Ovary (tissue), 9 donors: ENCODE data around the gene TRAF2. TPM values are rescaled to one million over a fixed set of nuclear protein-coding genes. Genes with fewer than 3 reads are reported as not detected.

Experiments used
- DNase-seq, 5 donors: peaks; one replicate each; pipeline ENCODE4 v3.0.0-alpha.2; 2019 to 2020
- H3K27ac ChIP-seq, 2 donors: fragments of 200-600 bp; one replicate each; pipeline versions ENCODE4 v1.5.1 to v1.8.0; 2019 to 2022
- H3K27me3 ChIP-seq: fragments of 200-600 bp; one replicate; pipeline ENCODE4 v1.8.0; 2022
- H3K36me3 ChIP-seq: fragments of 200-600 bp; sonication (generic); one replicate; pipeline ENCODE4 v1.5.1; 2019
- H3K4me1 ChIP-seq: one replicate; pipeline ENCODE4 v1.8.1; 2013; ENCODE audit warnings: mild to moderate bottlenecking, moderate library complexity; ENCODE audit not compliant: insufficient read depth
- H3K4me3 ChIP-seq: fragments of 200-600 bp; sonication (generic); one replicate; pipeline ENCODE4 v1.5.1; 2017
- H3K9me3 ChIP-seq, 2 donors: fragments of 200-600 bp in 1 of 2; sonication (generic) in 1 of 2; one replicate each; pipeline versions ENCODE4 v1.5.1 to v1.8.1; 2013 to 2019; ENCODE audit warnings: mild to moderate bottlenecking in 1 of 2, moderate library complexity in 1 of 2
- EP300 ChIP-seq: sonication (generic); formaldehyde crosslinking; IDR thresholded peaks from one replicate; pipeline ENCODE4 v1.6.1; 2017; ENCODE audit warnings: antibody characterized with exemption
- POLR2A ChIP-seq: fragments of 450-650 bp; IDR thresholded peaks from one replicate; pipeline ENCODE4 v1.6.1; 2017; ENCODE audit warnings: antibody characterized with exemption, mild to moderate bottlenecking, moderate library complexity
- WGBS, 3 donors: extraction: QIAGEN DNeasy Blood & Tissue Kit in 1 of 3; methylation state at CpG; one replicate each; pipeline versions ENCODE4 v1.1.5 to v1.1.7; 2013 to 2017; 5-methylcytosine and 5-hydroxymethylcytosine counted together
- intact Hi-C, 4 donors: fragments of 100-400 bp; cut with DNase I; formaldehyde crosslinking; loops; one replicate each; pipeline versions ENCODE4 v1.11.0 to v1.15.1; 2022 to 2023
- polyA plus RNA-seq, 2 donors: library from polyadenylated mRNA; stranded (reverse); fragments of 200-250 nt in 1 of 2; fragments of 350-450 nt in 1 of 2; fragmentation: Illumina TruSeq in 1 of 2; extraction: RNeasy Lipid Tissue Mini Kit (QIAGEN cat#74804) in 1 of 2; gene quantifications; one replicate each; pipeline ENCODE4 v1.2.3, GENCODE V29; 2013 to 2014
- total RNA-seq, 7 donors: library from RNA; depleted of rRNA in 2 of 7; stranded (reverse); fragments of >200 nt in 2 of 7; fragmentation: NEBNext Ultra II Directional in 3 of 7; extraction: Animal tissue kit (Norgen Biotek cat#: 25700) in 3 of 7; gene quantifications; one replicate each; pipeline versions ENCODE4 v1.1.0 to v1.2.4, GENCODE V29; 2016 to 2023
- TF ChIP-seq, protein P1 (sequence below), 3 donors: fragments of 450-650 bp in 2 of 3; fragments of 200-600 bp in 1 of 3; IDR thresholded peaks; one replicate each; pipeline versions ENCODE4 v1.5.1 to v1.8.0; 2016 to 2022; ENCODE audit warnings: antibody characterized with exemption in 3 of 3, mild to moderate bottlenecking in 1 of 3
- donor health status: DM: no; HTN: no; CAD: no; lungs with moderate emphysema.
- donor health status: DM: no; HTN: no; CAD: no.
- donor health status: Bipolar disorder and iron deficiency.
- donor health status: DM: yes; HTN: yes; CAD: no.
- donor health status: DM: no; HTN: no; CAD: no.
- donor health status: DM: yes; HTN: yes; CAD: no.

Gene TRAF2
- total and polyA plus RNA-seq, 9 donors = 0.83 to 11.9 (median 9.7) TPM

DNA sequence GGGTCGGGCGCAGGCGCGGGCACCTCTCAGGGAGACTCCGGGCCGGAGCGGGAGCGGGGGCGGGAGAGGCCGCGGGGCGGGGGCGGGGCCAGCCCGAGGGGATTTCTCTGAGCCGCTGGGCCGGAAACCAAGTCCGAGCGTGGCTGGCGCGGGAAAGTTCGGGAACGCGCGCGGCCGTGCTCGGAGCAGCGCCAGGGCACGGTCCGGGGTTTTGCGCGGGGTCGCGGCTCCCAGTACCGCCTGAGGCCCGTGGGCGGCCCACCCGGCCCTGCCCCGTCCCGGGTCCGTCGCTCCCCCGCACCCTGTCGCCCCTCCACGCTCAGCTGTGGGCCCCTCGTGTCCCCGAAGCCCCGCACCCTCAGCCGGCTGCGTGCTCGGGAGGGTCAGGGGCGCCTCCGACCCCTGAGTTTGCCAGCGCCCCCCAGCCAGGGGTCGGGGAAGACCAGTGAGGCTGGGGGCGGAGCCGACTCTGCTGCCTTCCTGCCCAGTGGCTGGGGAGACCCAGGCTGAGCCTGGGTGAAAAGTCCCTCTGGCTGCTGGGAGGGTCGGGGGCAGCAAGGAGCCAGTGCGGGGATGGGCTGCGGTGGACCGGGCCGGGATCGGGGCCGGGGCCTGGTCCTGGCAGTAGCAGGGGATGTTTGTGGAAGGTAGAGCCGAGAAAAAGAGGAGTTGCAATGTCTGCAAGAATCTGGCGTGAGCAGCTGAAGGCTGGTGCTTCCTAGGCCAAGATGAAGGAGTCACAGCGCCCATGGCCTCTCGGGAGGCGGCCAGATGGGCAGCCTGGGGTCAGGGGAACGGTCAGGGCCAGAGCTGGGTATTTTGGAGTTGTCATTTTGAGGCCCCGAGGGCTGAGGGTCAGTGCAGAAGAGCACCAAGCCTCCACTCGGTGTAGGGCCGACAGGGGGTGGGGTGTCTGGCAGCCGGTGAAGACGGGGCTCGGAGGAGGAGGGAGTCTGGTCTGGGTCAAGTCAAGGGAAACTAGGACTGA is 588 bp downstream of the TRAF2 start:
- intact Hi-C loops = loop anchor here in 1 of 4 donors (5.0 kb wide), 1 partner anchor 55 kb away; the partner anchor contains the start of gene FBXW5

DNA sequence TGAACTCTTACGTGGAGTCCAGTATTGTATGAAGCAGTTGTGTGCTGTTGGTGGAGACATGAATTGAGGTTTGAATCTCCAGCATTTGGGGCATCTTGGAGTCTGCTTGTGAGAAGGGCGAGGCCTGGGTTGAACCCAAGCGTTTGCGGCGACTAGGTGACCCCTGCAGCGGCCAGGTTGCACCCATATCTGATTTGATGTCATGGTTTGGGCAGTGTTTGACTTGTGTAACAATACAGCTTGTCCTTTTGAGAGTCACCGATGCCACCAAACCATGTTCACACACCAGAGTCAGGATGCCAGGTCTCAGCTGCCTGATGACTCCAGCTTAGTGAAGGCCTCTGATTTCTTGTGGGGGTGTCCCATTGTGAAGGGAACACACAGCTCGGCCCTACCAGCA is 2.1 kb downstream of the TRAF2 start:
- DNase-seq = no peak
- no peak overlapping the region for H3K4me3 ChIP-seq
- no peaks in the 10 kb centered on the region for H3K36me3 ChIP-seq
- 81 to 93% (median 81%) methylated on average over 8 of the region's 8 CpGs for WGBS, 3 donors
- H3K27me3 ChIP-seq = no peaks in the 10 kb centered on the region
- no peak overlapping the region for H3K27ac ChIP-seq
- intact Hi-C loops = loop anchor here in 1 of 4 donors (5.0 kb wide), 1 partner anchor 54 kb away; the partner anchor contains the start of gene FBXW5
- TF ChIP-seq POLR2A = no peak
- TF ChIP-seq EP300 = no peak
- TF ChIP-seq, protein P1, sequence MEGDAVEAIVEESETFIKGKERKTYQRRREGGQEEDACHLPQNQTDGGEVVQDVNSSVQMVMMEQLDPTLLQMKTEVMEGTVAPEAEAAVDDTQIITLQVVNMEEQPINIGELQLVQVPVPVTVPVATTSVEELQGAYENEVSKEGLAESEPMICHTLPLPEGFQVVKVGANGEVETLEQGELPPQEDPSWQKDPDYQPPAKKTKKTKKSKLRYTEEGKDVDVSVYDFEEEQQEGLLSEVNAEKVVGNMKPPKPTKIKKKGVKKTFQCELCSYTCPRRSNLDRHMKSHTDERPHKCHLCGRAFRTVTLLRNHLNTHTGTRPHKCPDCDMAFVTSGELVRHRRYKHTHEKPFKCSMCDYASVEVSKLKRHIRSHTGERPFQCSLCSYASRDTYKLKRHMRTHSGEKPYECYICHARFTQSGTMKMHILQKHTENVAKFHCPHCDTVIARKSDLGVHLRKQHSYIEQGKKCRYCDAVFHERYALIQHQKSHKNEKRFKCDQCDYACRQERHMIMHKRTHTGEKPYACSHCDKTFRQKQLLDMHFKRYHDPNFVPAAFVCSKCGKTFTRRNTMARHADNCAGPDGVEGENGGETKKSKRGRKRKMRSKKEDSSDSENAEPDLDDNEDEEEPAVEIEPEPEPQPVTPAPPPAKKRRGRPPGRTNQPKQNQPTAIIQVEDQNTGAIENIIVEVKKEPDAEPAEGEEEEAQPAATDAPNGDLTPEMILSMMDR (IDR thresholded peaks at IDR 0.05) = no peak
- H3K9me3 ChIP-seq = no peaks in the 10 kb centered on the region
- H3K4me1 ChIP-seq = peaks cover 5% of the 10 kb centered on the region

More for the DNA sequence above, 588 bp downstream of the TRAF2 start:
- Histone ChIP-seq H3K9me3 (no peaks in the 10 kb centered on the region), H3K27ac (peak overlapping the region; percentile 37 to 60), H3K4me1 (peaks cover 5% of the 10 kb centered on the region), H3K4me3 (peak overlapping the region; percentile 85), H3K36me3 (no peaks in the 10 kb centered on the region), H3K27me3 (no peaks in the 10 kb centered on the region)
- 1 to 2% (median 2%) methylated on average over 39 to 76 of the region's 76 CpGs for WGBS, 3 donors
- TF ChIP-seq POLR2A (no peak), EP300 (no peak)
- DNase-seq = no peak

DNA sequence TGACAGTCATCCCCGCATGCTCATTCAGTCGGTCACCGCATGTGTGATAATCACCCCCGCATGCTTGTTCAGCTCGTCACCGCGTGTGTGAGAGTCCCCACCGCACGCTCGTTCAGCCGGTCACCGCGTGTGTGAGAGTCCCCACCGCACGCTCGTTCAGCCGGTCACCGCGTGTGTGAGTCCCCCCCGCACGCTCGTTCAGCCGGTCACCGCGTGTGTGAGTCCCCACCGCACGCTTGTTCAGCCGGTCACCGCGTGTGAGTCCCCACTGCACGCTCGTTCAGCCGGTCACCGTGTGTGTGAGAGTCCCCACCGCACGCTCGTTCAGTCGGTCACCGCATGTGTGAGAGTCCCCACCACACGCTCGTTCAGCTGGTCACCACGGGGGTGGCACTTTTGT is 3.5 kb downstream of the TRAF2 start:
- WGBS, 3 donors = 92 to 93% (median 93%) methylated on average over 42 of the region's 42 CpGs
- no peaks in the 10 kb centered on the region for H3K9me3 ChIP-seq
- H3K4me1 ChIP-seq = peaks cover 5% of the 10 kb centered on the region
- TF ChIP-seq, protein P1 (IDR thresholded peaks at IDR 0.05) = no peak
- TF ChIP-seq POLR2A = no peak
- TF ChIP-seq EP300 = no peak
- no peaks in the 10 kb centered on the region for H3K36me3 ChIP-seq
- intact Hi-C loops = loop anchor here in 1 of 4 donors (5.0 kb wide), 1 partner anchor 52 kb away; the partner anchor contains the start of gene FBXW5
- H3K4me3 ChIP-seq = no peak overlapping the region
- no peak for DNase-seq
- no peak overlapping the region for H3K27ac ChIP-seq
- H3K27me3 ChIP-seq = no peaks in the 10 kb centered on the region

DNA sequence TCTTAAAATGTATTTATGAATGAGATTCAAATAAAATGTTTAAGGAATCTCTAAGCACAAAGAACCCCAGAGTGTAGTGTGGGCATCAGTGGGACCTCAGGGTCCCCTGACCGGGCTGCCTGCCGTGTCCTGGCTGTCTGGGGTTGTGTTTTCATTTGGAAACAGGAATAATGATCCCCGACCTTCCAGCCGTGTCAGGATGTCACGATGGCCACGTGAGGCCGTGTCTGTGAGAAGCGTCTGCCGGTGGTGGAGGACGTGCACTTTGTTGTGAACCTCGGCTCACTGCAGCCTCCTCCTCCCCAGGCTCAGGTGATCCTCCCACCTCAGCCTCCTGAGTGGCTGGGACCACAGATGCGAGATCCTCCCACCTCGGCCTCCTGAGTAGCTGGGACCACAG is 4.3 kb downstream of the TRAF2 start:
- Histone ChIP-seq H3K4me3 (no peak overlapping the region), H3K4me1 (peaks cover 5% of the 10 kb centered on the region), H3K27ac (no peak overlapping the region), H3K9me3 (no peaks in the 10 kb centered on the region), H3K27me3 (no peaks in the 10 kb centered on the region), H3K36me3 (no peaks in the 10 kb centered on the region)
- WGBS, 3 donors = 80 to 81% (median 80%) methylated on average over 13 of the region's 13 CpGs
- TF ChIP-seq EP300 = no peak
- TF ChIP-seq, protein P1 (IDR thresholded peaks at IDR 0.05) = no peak
- TF ChIP-seq POLR2A = no peak
- intact Hi-C loops = no loop called here
- no peak for DNase-seq
